Mucosa of rectum (tissue), 2 donors: ENCODE data around the gene MSI2.
"Not testable (repeated sequence)": the region's sequence is repeated elsewhere in the genome, so short reads cannot be mapped to it uniquely, and the experiment has no call there.

Experiments
- H3K27ac ChIP-seq, 2 donors: one replicate each; pipeline ENCODE4 v1.7.0; 2013; ENCODE audit warnings: inconsistent platforms in 2 of 2, low read depth in 2 of 2, low read length in 2 of 2
- H3K27me3 ChIP-seq, 2 donors: one replicate each; pipeline ENCODE4 v1.7.0; 2013; ENCODE audit warnings: low read length in 2 of 2; ENCODE audit not compliant: control insufficient read depth in 2 of 2, insufficient read depth in 2 of 2
- H3K36me3 ChIP-seq, 2 donors: one replicate each; pipeline ENCODE4 v1.7.0; 2013; ENCODE audit warnings: low read length in 2 of 2; ENCODE audit not compliant: control insufficient read depth in 2 of 2, insufficient read depth in 2 of 2
- H3K4me1 ChIP-seq, 2 donors: one replicate each; pipeline ENCODE4 v1.7.0; 2013; ENCODE audit warnings: low read length in 2 of 2, mild to moderate bottlenecking in 1 of 2; ENCODE audit not compliant: control insufficient read depth in 2 of 2, insufficient read depth in 2 of 2
- H3K4me3 ChIP-seq, 2 donors: one replicate each; pipeline ENCODE4 v1.7.0; 2013; ENCODE audit warnings: low read length in 2 of 2
- H3K9ac ChIP-seq, 2 donors: one replicate each; pipeline ENCODE4 v1.7.0; 2013; ENCODE audit warnings: low read length in 2 of 2, low read depth in 1 of 2, mild to moderate bottlenecking in 1 of 2
- H3K9me3 ChIP-seq, 2 donors: one replicate each; pipeline ENCODE4 v1.7.0; 2013; ENCODE audit warnings: low read length in 2 of 2; ENCODE audit not compliant: control insufficient read depth in 2 of 2
- donor health status: healthy.
- donor health status: Normal muscosa, but diverticular disease.

MSI2 gene

GRCh38 chr17:57609878-57610270 lies 353.6 kb downstream of the MSI2 start:
- Histone ChIP-seq H3K4me3 (no peak overlapping the region), H3K9ac (no peak overlapping the region), H3K9me3 (no peaks in the 10 kb centered on the region), H3K36me3 (no peaks in the 10 kb centered on the region), H3K4me1 (peaks cover 15 to 16% of the 10 kb centered on the region in 2 donors), H3K27me3 (no peaks in the 10 kb centered on the region), H3K27ac (no peak overlapping the region)

- H3K4me3 ChIP-seq: no peak overlapping the region
- no peak overlapping the region for H3K27ac ChIP-seq
- H3K9ac ChIP-seq: no peak overlapping the region
- H3K4me1 ChIP-seq: no peaks in the 10 kb centered on the region
- no peaks in the 10 kb centered on the region for H3K9me3 ChIP-seq
- H3K36me3 ChIP-seq: peaks cover 4 to 6% of the 10 kb centered on the region in 2 donors
- no peaks in the 10 kb centered on the region for H3K27me3 ChIP-seq
Measured at GRCh38 chr17:57612202-57613071, 356.1 kb downstream of the MSI2 start.

- Histone ChIP-seq H3K27ac (no peak overlapping the region), H3K36me3 (peaks cover 4 to 6% of the 10 kb centered on the region in 2 donors), H3K9me3 (no peaks in the 10 kb centered on the region), H3K9ac (no peak overlapping the region), H3K4me3 (no peak overlapping the region), H3K4me1 (no peaks in the 10 kb centered on the region), H3K27me3 (no peaks in the 10 kb centered on the region)
Measured at GRCh38 chr17:57614742-57615141, 358.4 kb downstream of the MSI2 start.

GRCh38 chr17:57615836-57616757 lies 359.8 kb downstream of the MSI2 start:
- Histone ChIP-seq H3K9me3 (no peaks in the 10 kb centered on the region), H3K27ac (no peak overlapping the region), H3K36me3 (peaks cover 4 to 8% of the 10 kb centered on the region in 2 donors), H3K4me1 (no peaks in the 10 kb centered on the region), H3K9ac (no peak overlapping the region), H3K27me3 (no peaks in the 10 kb centered on the region), H3K4me3 (no peak overlapping the region)

- Histone ChIP-seq H3K9ac (no peak overlapping the region), H3K27me3 (no peaks in the 10 kb centered on the region), H3K27ac (no peak overlapping the region), H3K4me1 (no peaks in the 10 kb centered on the region), H3K9me3 (no peaks in the 10 kb centered on the region), H3K4me3 (no peak overlapping the region), H3K36me3 (peaks cover 4 to 8% of the 10 kb centered on the region in 2 donors)
Measured at GRCh38 chr17:57617218-57617617, 360.9 kb downstream of the MSI2 start.

- peaks cover 4 to 8% of the 10 kb centered on the region in 2 donors for H3K36me3 ChIP-seq
- H3K9ac ChIP-seq: no peak overlapping the region
- H3K27me3 ChIP-seq: no peaks in the 10 kb centered on the region
- peaks cover 0 to 5% of the 10 kb centered on the region in 2 donors for H3K4me1 ChIP-seq
- no peaks in the 10 kb centered on the region for H3K9me3 ChIP-seq
- H3K27ac ChIP-seq: no peak overlapping the region
- H3K4me3 ChIP-seq: no peak overlapping the region
Measured at GRCh38 chr17:57619061-57619937, 363.0 kb downstream of the MSI2 start.

- Histone ChIP-seq H3K27me3 (no peaks in the 10 kb centered on the region), H3K9me3 (no peaks in the 10 kb centered on the region), H3K9ac (no peak overlapping the region), H3K4me1 (peaks cover 0 to 5% of the 10 kb centered on the region in 2 donors), H3K27ac (no peak overlapping the region), H3K4me3 (no peak overlapping the region), H3K36me3 (peaks cover 4 to 8% of the 10 kb centered on the region in 2 donors)
Measured at GRCh38 chr17:57620576-57620975, 364.3 kb downstream of the MSI2 start.

GRCh38 chr17:57621791-57622190 lies 365.5 kb downstream of the MSI2 start:
- not testable (repeated sequence) for H3K27ac ChIP-seq, H3K4me1 ChIP-seq, H3K9me3 ChIP-seq, H3K4me3 ChIP-seq, H3K27me3 ChIP-seq, H3K9ac ChIP-seq, H3K36me3 ChIP-seq

GRCh38 chr17:57622306-57622682 lies 366.0 kb downstream of the MSI2 start:
- Histone ChIP-seq H3K27ac (no peak overlapping the region), H3K4me3 (no peak overlapping the region), H3K4me1 (peaks cover 0 to 5% of the 10 kb centered on the region in 2 donors), H3K9me3 (no peaks in the 10 kb centered on the region), H3K9ac (no peak overlapping the region), H3K36me3 (peaks cover 0 to 3% of the 10 kb centered on the region in 2 donors), H3K27me3 (no peaks in the 10 kb centered on the region)
